ENCODE measurements around the gene C13orf42.

The C13orf42 gene

GRCh38 chr13:51048616-51049015, 62.5 kb downstream of the C13orf42 start:
- DNase-seq (ENCODE audit: low read depth) = no peak
- in situ Hi-C loops (cut with HindIII; ENCODE audit: low sequenced_read_pairs) = no loop called here
- TF ChIP-seq CTCF (IDR thresholded peaks at IDR 0.05; ENCODE audit: low read depth, low read length, missing control alignments) = no peak
- H3K4me3 ChIP-seq (ENCODE audit: low read depth, low read length) = no peak overlapping the region

GRCh38 chr13:51048166-51048461, 63.0 kb downstream of the C13orf42 start:
- TF ChIP-seq CTCF (IDR thresholded peaks at IDR 0.05; ENCODE audit: low read depth, low read length, missing control alignments) = no peak
- no peak for DNase-seq (ENCODE audit: low read depth)
- in situ Hi-C loops (cut with HindIII; ENCODE audit: low sequenced_read_pairs) = no loop called here
- no peak overlapping the region for H3K4me3 ChIP-seq (ENCODE audit: low read depth, low read length)

- no peak for DNase-seq (ENCODE audit: low read depth)
- TF ChIP-seq CTCF (IDR thresholded peaks at IDR 0.05; ENCODE audit: low read depth, low read length, missing control alignments) = no peak
- no peak overlapping the region for H3K4me3 ChIP-seq (ENCODE audit: low read depth, low read length)
- in situ Hi-C loops (cut with HindIII; ENCODE audit: low sequenced_read_pairs) = no loop called here
These were observed 63.5 kb downstream of the C13orf42 start for GRCh38 chr13:51047434-51048165.

- TF ChIP-seq CTCF (IDR thresholded peaks at IDR 0.05; ENCODE audit: low read depth, low read length, missing control alignments) = no peak
- no peak overlapping the region for H3K4me3 ChIP-seq (ENCODE audit: low read depth, low read length)
- no peak for DNase-seq (ENCODE audit: low read depth)
- in situ Hi-C loops (cut with HindIII; ENCODE audit: low sequenced_read_pairs) = no loop called here
These were observed 65.6 kb downstream of the C13orf42 start for GRCh38 chr13:51045451-51045850.

- TF ChIP-seq CTCF (IDR thresholded peaks at IDR 0.05; ENCODE audit: low read depth, low read length, missing control alignments) = no peak
- DNase-seq (ENCODE audit: low read depth) = no peak
- in situ Hi-C loops (cut with HindIII; ENCODE audit: low sequenced_read_pairs) = no loop called here
- no peak overlapping the region for H3K4me3 ChIP-seq (ENCODE audit: low read depth, low read length)
These were observed 66.9 kb downstream of the C13orf42 start for GRCh38 chr13:51044023-51044665.

- no peak overlapping the region for H3K4me3 ChIP-seq (ENCODE audit: low read depth, low read length)
- in situ Hi-C loops (cut with HindIII; ENCODE audit: low sequenced_read_pairs) = no loop called here
- no peak for DNase-seq (ENCODE audit: low read depth)
- TF ChIP-seq CTCF (IDR thresholded peaks at IDR 0.05; ENCODE audit: low read depth, low read length, missing control alignments) = no peak
These were observed 67.8 kb downstream of the C13orf42 start for GRCh38 chr13:51043310-51043709.
